Measurements from ENCODE around the gene LRRK1.
A peak's percentile ranks its signal among the peaks of the same experiment; 100 is the strongest.

The LRRK1 gene

DNA sequence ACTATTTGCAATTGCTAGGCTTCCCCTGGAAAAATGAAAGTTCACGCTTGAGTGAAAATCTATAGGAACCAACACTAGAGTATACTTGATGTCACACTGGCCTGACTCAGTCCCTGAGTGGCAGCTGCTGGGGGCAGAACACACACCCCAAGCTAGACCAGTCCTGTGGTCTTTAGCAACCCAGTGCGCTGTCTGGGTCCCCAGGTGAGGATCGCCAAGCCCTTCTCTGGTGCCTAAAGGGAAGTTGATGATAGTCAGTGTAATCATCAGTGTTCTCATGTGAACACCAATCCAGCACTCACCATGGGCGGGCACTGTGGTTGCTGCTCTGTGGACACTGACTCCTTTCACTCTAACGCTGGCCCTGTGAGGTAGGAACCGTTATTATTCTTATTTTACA is 28.3 kb upstream of the LRRK1 start:
- DNase-seq (ENCODE audit: low spot score), result no peak

DNA sequence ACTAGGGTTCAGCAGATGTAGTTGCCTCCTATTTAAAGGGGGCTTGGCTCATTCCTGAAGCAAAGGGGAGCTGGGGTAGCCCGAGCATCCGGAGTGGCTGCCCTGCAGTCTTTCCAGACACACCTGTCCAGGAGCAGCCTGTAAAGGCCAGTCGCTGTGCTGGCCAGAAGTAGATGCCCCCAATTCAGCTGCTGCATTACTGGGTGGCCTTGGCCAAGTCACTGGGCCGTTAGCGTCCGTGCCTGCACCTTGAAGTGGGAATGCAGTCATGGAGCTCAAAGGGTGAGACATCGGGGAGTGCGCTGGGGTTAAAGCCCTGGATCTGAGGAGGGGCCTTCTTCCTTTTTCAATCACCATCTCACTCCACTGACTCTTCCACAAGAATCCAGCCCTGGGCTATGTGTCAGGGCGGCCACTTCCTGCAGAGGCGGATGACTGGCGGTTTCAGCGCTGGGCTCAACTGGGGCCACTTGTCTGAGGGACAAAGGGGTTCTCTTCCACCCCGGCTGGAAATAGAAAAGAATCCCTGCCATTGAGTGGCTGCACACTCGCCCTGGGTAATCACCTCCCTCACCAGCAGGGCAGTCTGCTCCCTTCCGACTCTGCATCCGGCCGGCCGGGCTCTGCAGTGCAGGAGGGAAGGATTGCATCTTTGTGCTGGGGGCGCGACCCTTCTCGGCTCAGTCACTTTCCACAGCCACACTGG is 27.7 kb upstream of the LRRK1 start:
- no peak for DNase-seq (ENCODE audit: low spot score)

DNA sequence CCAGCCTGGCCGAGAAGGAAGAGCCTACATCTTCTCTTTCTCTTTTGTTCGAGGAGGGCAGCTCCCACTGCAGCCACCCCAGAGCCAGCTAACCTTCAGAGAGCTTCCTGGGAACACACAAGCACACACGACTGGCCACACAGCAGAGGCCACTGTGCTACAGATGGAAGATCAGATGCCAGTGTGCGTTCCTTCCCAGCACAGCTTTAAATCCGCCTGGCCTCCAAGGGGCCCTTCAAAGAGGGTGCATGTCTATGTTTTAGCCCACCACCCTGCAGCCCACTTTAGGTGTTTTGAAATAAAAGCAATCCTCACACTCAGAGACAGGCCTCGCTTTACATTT is 27.2 kb upstream of the LRRK1 start:
- no peak for DNase-seq (ENCODE audit: low spot score)

DNA sequence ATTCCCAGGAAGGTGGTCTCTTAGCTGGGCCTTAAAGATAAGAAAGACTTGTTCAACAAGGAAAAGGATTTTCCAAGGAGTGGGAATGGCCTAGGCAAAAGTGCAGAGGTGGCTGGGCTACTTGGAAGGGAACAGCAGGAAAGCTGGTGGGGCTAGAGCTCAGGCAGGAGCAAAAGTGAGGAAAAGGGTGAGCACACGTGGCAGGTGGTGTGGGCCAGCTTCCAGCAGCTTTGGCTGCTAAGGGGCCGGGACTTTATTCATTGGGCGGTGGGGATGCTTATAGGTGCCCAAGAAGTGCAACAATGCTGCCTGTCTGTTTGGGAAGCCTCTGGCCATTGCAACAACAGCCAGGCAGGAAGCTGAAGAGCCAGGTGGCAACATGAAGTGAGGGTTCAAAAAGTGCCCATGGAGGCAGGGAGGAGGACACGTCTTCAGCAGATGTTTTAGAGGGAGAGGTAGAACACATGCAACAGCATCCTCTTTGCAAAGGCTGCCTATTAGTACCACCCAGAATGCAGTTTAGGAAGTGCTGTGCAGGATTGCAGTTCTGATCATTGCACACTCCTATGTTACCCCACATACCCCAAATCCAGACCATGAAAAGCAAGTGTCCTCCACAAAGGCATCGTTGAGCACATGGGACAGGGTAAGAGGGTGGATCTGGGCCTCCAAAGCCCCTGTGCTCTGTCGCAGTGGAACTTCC is 25.7 kb upstream of the LRRK1 start:
- DNase-seq (ENCODE audit: low spot score), result no peak

DNA sequence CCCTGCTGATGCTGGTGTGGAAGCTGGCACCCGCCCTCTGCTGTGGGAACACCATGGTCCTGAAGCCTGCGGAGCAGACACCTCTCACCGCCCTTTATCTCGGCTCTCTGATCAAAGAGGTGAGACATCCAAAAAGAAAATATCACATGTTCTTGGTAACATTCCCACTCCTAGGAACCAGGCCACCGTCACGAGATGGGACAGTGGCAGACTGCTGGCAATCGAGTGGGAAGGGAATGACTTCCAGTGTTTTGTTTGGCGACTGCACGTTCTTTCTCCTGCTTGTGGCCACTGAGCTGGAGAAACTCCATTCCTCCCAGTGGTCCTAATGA is 25.2 kb upstream of the LRRK1 start:
- DNase-seq (ENCODE audit: low spot score), result no peak

DNA sequence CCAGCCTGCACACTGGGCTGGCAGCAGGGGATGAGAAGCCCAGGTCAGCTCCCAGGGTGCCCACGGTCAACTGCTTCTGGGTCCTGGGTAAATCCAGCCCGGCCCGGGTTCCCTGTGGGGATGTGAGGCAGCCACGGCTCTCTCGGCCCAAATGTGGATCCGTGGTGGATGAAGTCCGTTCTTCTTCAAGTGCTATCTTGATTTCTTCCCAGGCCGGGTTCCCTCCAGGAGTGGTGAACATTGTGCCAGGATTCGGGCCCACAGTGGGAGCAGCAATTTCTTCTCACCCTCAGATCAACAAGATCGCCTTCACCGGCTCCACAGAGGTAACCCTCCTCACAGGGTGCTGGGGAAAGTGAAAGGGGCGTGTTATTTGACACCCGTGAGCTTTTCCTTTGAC is 23.4 kb upstream of the LRRK1 start:
- DNase-seq (ENCODE audit: low spot score), result no peak

DNA sequence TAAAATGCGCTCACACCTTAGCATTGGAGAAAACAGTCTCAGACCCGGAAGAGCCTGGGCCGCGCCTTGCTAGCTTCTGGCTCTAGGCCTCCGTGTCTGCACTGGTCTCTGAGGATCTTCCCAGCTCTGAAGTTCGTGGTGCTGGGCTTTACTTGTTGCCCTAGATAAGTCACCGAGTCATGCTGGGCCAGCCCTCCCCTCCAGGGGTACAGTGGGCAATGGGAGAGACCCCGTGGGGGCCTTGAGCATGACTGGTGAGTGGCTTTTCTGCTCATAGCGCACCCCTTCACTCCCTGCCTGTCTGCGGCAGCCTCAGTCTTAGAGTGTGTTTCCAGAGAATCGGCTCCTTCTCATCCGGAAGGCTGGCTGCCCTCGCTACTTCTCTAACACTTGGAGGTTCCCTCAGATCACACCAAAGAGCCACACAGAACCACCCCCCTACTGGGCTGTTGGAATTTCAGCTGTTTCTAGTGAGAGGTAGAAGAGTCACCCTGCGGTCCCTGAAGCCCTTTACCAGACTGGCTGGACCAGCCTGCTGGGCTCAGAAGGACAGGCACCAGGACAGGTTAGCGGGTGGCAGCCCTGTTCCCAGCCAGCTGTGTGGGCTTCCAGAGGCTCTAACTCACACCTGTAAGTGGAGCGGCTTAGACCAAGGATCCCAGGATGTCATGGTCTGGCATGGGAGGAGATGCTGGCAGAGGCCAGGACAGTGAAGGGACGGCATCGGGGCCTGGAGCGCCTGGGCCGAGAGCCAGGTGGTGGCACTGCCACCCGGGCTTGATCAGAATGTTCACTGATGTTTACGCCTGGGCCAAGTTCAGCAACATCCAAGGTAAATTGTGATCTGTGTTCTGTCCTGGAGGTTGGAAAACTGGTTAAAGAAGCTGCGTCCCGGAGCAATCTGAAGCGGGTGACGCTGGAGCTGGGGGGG is 21.7 kb upstream of the LRRK1 start:
- no peak for DNase-seq (ENCODE audit: low spot score)

DNA sequence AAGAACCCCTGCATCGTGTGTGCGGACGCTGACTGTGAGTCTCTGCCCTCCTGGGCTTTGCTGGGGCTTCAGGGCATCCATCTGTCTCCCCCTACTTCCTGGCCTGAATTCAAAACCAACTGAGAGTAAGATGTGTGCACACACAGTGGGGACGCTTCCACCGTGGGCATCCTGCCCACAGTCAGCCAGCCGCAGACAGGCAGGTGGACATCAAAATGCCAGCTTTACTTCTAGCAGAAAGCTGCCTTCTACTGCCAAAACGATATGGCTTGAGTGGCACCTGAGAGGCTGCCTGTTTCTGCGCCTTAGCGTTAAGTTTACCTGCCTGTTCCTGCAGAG is 21.0 kb upstream of the LRRK1 start:
- DNase-seq (ENCODE audit: low spot score), result no peak

DNA sequence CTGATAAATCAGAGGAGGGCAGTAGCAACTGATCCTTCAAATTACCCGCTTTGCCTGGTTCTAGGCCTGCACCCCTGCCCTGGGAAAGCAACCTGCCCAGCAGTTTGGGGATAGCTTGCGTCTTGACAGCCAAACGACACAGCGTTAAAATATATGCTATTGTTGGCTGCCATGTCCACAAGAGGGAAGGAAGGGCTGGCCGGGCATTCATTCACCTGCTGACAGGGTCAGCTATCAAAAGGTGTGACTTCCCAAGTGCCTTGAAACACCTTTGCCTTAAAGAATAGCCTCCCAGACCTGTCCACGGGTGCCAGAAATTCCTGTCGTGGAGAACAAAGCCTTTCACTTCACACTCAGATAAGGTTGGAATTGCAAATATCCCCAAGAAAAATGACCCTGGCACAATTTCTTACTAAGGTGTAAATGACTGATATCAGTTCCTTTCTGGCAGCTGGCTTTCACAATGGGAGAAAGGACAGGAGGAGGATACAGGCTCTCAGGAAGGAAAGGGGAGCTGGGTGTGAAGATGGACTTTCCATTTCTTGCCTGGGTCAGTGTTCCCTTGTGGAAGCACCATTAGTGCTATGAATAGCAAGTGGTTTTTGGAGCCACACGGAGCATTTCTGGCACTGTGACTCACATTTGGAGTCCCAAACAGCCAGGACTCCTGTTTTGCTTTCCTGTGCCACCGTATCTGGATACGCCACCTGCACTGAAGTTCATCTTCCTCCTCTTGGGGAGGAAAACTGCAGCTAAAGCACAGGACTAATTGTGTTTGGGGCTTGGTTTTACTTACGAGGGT is 20.3 kb upstream of the LRRK1 start:
- DNase-seq (ENCODE audit: low spot score), result no peak

DNA sequence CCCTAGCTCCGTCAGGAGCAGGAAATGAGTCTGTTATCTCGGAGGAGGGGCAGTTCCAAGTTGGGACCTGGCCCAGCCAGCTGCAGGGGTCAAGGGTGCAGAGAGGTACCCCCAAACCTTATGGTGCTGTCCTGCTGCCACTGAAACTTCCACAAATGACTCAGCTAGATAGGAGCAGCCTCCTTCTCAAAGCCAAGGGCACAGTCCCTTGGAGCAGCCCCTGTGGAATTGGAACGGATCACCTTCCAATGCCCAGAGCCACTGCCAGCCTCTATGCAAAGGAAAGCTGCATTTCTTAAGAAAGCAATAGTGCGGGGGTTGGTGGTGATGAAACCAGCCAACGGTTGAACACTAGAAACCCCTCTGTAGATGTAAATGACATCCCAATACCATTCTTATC is 19.6 kb upstream of the LRRK1 start:
- no peak for DNase-seq (ENCODE audit: low spot score)

DNA sequence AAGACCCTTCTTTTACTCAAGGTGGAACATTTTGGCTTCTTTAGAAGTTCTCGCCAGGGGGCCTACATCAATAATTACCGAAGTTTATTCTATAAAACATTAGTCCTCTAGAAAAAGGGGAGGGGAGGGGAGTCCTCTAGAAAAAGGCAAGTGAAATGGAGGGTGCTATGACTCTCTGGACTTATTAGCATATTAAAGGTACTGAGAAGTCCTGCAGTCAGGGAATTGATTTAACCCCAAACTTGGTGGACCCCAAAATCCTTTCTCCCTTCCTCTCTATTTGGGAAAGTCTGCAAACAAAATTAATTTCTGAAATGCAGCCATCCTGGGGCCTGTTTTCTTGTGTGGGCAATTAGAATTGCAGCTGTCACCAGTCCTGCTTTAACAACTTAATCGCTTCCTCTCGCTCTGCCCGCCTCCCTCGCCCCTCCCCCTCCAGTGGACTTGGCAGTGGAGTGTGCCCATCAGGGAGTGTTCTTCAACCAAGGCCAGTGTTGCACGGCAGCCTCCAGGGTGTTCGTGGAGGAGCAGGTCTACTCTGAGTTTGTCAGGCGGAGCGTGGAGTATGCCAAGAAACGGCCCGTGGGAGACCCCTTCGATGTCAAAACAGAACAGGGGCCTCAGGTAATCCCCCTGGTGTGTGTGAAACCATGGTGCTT is 18.9 kb upstream of the LRRK1 start:
- DNase-seq (ENCODE audit: low spot score), result no peak

DNA sequence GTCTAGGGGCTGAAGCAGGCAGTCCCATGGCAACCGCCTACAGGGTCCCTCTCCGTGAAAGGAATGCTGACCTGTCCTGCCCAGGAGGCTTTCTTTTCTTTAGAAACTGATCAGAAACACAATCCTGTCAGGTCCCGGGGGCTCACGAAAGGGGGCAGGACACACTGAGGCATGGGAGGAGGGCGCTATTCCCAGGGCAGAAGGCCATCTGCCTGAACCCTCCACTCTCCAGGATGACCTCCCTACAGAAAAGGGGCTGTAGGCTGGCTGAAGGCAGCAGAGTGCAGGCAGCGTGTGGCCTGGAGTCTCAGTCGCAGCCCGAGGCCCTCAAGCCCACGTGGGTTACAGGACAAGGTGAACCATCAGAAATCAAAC is 18.4 kb upstream of the LRRK1 start:
- DNase-seq (ENCODE audit: low spot score), result no peak

DNA sequence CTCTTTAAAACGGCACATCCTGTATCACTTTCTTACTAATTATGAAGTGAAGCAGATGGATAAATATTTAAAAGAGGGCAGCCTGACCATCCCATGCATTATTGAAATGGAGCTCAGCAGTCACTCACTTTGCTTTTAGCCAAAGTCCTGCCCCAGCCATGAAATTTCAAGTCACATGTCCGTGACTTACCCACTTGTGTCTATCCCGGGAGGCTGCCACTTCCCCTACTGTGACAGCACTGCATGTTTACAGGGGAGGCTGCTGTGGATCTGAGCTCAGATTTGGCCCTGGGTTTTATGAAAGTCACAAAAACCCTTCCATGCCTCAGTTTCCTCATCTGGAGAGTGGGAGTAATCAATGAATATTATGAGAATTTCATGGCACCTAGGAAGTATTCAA is 17.9 kb upstream of the LRRK1 start:
- no peak for DNase-seq (ENCODE audit: low spot score)

DNA sequence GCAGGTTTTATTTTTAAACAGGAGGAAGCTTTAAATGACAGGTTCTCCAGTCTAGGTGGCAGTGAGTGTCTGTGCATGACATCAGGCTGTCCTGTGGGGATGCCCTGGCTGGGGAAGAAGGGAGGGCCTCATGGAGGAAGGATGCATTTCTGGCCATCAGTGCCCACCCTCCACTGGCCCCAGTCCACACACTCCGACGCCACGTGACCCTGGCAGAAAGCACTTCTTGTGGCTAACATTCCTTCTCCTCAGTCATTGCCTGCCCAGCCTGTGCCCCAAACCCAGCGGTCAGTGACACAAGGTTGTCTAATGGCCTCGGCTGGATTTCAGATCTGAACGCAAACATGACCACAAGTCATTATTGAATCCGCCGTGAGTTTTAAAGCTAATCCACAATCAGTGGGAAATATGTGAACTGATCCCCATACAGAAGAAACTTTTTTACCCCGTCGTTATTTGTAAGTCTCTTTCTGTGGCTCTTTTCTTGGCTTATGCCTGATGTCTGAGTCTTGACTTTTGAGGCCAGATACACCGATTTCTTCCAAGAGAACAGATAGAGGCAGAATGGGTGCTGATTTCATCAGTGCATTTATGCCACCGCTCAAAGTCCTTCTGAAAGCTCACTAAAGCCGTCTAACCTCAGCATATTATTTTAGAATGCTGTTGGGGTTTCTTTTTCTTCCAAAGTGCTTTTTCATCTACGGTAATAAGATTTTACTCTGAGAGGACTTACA is 17.3 kb upstream of the LRRK1 start:
- peak; percentile 41 for DNase-seq (ENCODE audit: low spot score)

DNA sequence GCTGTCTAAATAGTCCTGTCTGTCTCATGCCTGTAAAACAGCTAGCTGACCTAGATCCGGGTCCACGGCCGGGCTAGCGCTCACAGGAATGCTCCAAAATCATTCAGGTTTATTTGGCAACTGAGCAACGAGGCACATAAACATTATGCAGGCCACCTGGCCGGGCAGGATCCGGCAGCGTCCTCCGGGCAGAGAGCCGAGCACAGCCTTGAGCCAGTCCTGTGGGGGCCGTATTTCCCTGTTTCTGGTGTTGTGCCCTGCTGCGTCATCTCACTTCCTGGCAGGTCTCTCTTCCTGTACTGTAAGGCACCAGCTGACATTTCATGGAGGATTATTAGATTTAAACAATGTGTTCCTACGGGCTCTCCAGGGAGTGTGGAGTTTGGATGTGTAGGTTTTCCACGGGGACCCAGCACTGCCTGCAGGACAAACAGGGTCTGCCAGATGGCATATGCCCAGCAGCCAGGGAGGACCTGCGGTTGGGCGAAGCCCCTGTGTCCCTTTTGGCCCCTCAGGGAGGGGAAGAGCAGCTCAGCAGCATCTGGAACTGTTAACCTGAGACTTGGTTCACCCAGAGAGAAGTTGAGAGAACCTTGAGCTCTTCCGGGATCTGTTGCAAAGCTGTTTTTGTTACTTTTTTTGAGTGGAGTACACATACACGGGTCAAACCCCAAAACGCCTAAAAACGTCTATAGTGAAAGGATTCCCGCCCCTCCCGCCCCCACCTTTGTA is 16.6 kb upstream of the LRRK1 start:
- DNase-seq (ENCODE audit: low spot score), result peak; percentile 89

DNA sequence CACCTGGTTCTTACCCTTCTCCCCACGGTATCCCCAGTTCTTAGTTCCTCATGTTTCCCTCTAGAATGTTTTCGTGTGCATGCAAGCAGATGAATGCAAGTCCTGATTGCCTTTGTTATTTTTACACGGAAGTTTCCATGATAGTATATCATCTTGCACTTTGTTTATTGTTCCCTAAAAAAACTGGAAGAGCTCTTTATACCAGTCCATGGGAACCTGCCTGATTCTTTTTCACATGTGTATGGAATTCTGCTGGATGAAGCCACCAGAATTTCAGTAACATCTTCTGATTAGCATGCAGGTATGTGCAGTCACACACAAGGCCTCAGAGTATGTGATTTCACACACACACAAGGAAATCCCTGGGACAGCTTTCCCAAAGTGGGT is 16.0 kb upstream of the LRRK1 start:
- no peak for DNase-seq (ENCODE audit: low spot score)

DNA sequence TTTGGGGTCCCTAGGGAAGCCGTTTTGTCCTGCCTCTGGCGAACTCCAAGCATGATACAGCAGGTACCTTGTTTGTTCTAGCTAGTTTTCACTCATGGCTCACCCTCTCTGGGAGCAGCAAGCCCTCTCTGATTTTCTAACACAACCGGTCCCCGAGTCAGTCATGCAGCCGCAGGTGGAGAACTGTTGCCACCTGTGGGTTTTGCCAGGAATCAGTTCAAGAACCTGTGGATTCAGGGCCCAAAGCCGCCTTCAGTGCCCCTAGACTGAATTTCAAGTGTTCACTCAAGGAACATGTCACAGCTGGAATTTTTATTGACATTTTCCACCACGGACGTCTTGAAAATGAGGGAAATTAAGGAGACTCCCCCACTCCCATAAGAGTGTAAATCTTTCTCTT is 13.3 kb upstream of the LRRK1 start:
- no peak for DNase-seq (ENCODE audit: low spot score)

DNA sequence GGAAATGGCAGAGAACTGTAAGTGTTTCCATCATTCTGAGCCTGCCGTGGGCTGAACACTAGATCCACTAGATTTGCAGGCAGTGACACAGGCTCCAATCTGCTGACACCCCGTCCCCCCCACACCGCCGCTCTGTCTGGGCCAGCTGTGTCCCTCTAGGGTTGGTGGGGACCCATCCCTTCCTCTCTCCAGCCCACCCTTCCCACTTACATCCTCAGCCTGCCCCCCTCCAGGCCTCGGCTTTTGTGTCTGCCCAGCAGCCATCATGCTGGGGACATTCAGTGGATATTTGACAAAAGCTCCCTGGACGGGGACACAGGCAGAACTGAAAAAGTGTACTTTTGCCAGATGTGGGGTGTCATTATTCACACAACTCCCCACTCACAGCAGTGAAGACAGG is 10.7 kb upstream of the LRRK1 start:
- DNase-seq (ENCODE audit: low spot score), result no peak

DNA sequence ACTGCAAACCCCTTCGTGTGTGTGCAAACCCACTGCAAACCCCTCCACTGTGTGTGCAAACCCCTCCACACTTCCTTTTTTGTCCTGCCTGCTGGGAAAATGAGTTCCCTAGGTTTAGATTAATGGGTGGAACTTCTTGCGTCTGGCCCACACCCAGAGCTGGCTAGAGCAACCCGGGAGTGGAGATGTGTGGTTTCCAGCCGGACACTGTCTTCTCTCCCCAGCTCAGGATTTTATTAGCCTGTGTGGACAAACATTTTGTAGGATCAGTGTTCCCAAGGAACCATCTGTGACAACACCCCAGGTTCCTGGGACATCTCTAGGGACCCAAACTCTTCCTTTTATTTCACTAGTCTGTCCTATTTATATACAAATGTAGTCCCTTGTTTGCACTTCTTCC is 9.6 kb upstream of the LRRK1 start:
- DNase-seq (ENCODE audit: low spot score), result no peak
